ENCODE measurements around the gene KRT32. TPM values are rescaled to one million over a fixed set of nuclear protein-coding genes. Genes with fewer than 3 reads are reported as not detected.

Gene KRT32
- total and polyA plus RNA-seq, 9 of the 15 experiments (the other 6 are each of a cell fraction or from before 2014, with no cell fraction given), result not detected

GRCh38 chr17:41464173-41464572 is 3.0 kb downstream of the KRT32 start:
- BruUV-seq (replicated peaks), result no TSS peak
- in situ Hi-C loops (cut with MboI), result no loop called here
- H4K20me1 ChIP-seq (replicated peaks; ENCODE audit: control insufficient read depth, insufficient read depth, low read length), result no peaks in the 10 kb centered on the region
- H3K9ac ChIP-seq (ENCODE audit: insufficient read depth in 1 of 2, low read depth in 2 of 2, low read length in 2 of 2), result no peak overlapping the region
- peaks cover 0 to 2% of the 10 kb centered on the region in 2 experiments; a peak in 1 of 5 replicates for H3K4me1 ChIP-seq (replicated peaks in 1 of 2; ENCODE audit: control insufficient read depth in 2 of 2, insufficient read depth in 2 of 2, low read length in 2 of 2)
- H3K27ac ChIP-seq (ENCODE audit: extremely low read depth, low read depth, low read length), result no peak overlapping the region
- ATAC-seq, result no peak
- no peak overlapping the region for H3K4me2 ChIP-seq (ENCODE audit: insufficient read depth, low read length)
- H3K4me3 ChIP-seq, result no peak overlapping the region
- no peak overlapping the region for H2AFZ ChIP-seq (ENCODE audit: low read depth, low read length)
- whole genome bisulfite sequencing (ENCODE audit: insufficient coverage, low coverage, missing lambda C conversion rate), result under 1% methylated on average over 11 of the region's 11 CpGs
- no peaks in the 10 kb centered on the region for H3K79me2 ChIP-seq (ENCODE audit: control insufficient read depth, insufficient read depth, low read length)
- no peak for TF ChIP-seq ZNF695 (CRISPR knock-in tag; IDR thresholded peaks at IDR 0.05)
- TF ChIP-seq, protein P1, sequence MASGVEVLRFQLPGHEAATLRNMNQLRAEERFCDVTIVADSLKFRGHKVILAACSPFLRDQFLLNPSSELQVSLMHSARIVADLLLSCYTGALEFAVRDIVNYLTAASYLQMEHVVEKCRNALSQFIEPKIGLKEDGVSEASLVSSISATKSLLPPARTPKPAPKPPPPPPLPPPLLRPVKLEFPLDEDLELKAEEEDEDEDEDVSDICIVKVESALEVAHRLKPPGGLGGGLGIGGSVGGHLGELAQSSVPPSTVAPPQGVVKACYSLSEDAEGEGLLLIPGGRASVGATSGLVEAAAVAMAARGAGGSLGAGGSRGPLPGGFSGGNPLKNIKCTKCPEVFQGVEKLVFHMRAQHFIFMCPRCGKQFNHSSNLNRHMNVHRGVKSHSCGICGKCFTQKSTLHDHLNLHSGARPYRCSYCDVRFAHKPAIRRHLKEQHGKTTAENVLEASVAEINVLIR (CRISPR knock-in tag; IDR thresholded peaks at IDR 0.05), result no peak
- TF ChIP-seq NELFE (IDR thresholded peaks at IDR 0.05; ENCODE audit: insufficient read depth, insufficient read length), result no peak
- no peak for TF ChIP-seq TCF3 (CRISPR knock-in tag; IDR thresholded peaks at IDR 0.05)
- TF ChIP-seq ZNF609 (CRISPR knock-in tag; IDR thresholded peaks at IDR 0.05; ENCODE audit: borderline replicate concordance), result no peak
- TF ChIP-seq KLF16 (IDR thresholded peaks at IDR 0.05), result no peak
- TF ChIP-seq NKRF (IDR thresholded peaks at IDR 0.05; ENCODE audit: borderline replicate concordance), result no peak
- intact Hi-C loops (cut with micrococcal nuclease), result no loop called here
- peaks cover 31 to 70% of the 10 kb centered on the region in 2 experiments for H3K27me3 ChIP-seq (ENCODE audit: control insufficient read depth in 2 of 2, insufficient read depth in 2 of 2, low read length in 2 of 2)
- DNase-seq (ENCODE audit: extremely low read depth in 1 of 4, low spot score in 3 of 4), result no peak
- no peaks in the 10 kb centered on the region for H3K9me1 ChIP-seq (ENCODE audit: control insufficient read depth, insufficient read depth, low read length)
- ChIA-PET CTCF (ENCODE audit: low intra/inter-chr PET ratio) (no interaction called here), POLR2A (interaction anchor here (0.6 to 1.3 kb wide), 3 partner anchors 21 to 139 kb away, joined by 3 to 4 read pairs (median 3); no protein-coding TSS in a partner anchor)
- H3K9me3 ChIP-seq (replicated peaks; ENCODE audit: control insufficient read depth, insufficient read depth, low read depth, low read length), result no peaks in the 10 kb centered on the region
- no peak for FAIRE-seq
- H3K36me3 ChIP-seq (ENCODE audit: control insufficient read depth, insufficient read depth, low read length), result no peaks in the 10 kb centered on the region
